GM12878 (cell line): ENCODE measurements around the gene SASH3. TPM values are rescaled to one million over a fixed set of nuclear protein-coding genes. Genes with fewer than 3 reads are reported as not detected.
A peak's percentile ranks its signal among the peaks of the same experiment; 100 is the strongest.
"Not testable (repeated sequence)": the region's sequence is repeated elsewhere in the genome, so short reads cannot be mapped to it uniquely, and the experiment has no call there.

ENCODE experiments used
- ATAC-seq: fragments of 200-7000 bp; cut with Tn5 transposase; 3 replicates; pipeline ENCODE4 v1.9.1; 2020; ENCODE audit warnings: mild to moderate bottlenecking, moderate library complexity
- BruUV-seq: library from RNA; stranded (reverse); fragments of 400-500 nt; replicated peaks from 2 replicates; lab custom pipeline; 2021; lab: Mats Ljungman, UMichigan
- CTCF ChIA-PET: fragments of 300-600 bp; sonication (Branson Sonifier 250); formaldehyde crosslinking; extraction: SDS; loops from one replicate; lab custom pipeline; 2021; ENCODE audit warnings: inconsistent platforms; lab: Yijun Ruan, JAX
- POLR2A ChIA-PET: fragments of 350-600 bp; formaldehyde crosslinking; extraction: SDS; loops from one replicate; lab custom pipeline; 2021; ENCODE audit warnings: inconsistent platforms; lab: Charles Lee
- RAD21 ChIA-PET: fragments of 300-600 bp; sonication (Branson Sonifier 250); formaldehyde crosslinking; loops from one replicate; lab custom pipeline; 2023; ENCODE audit warnings: antibody characterized with exemption; ENCODE audit not compliant: unreplicated experiment; lab: Charles Lee
- SMC1A ChIA-PET: fragments of 300-600 bp; sonication (Branson Sonifier 250); formaldehyde crosslinking; loops from one replicate; lab custom pipeline; 2023; ENCODE audit not compliant: unreplicated experiment, uncharacterized antibody; lab: Charles Lee
- DNase-seq: peaks from one replicate; pipeline ENCODE4 v3.0.0-alpha.2; 2011; ENCODE audit warnings: low read depth, low spot score
- FAIRE-seq: peaks from 3 replicates; lab custom pipeline; 2011; peaks lifted over from hg19 to GRCh38; lab: Jason Lieb, UNC
- H2AFZ ChIP-seq: 2 replicates; pipeline ENCODE4 v1.6.0; 2011; ENCODE audit warnings: low read depth, low read length, control low read depth; ENCODE audit not compliant: control insufficient read depth
- H3K27ac ChIP-seq: 2 replicates; pipeline ENCODE4 v1.5.1; 2011; ENCODE audit warnings: control low read depth; ENCODE audit not compliant: control insufficient read depth, insufficient read depth
- H3K27me3 ChIP-seq, 2 experiments: replicated peaks in 1 of 2; 2 replicates each; pipeline versions ENCODE4 v1.6.0 to v1.6.1; 2011; ENCODE audit warnings: low read length in 1 of 2; ENCODE audit not compliant: control insufficient read depth in 2 of 2, insufficient read depth in 2 of 2
- H3K36me3 ChIP-seq, 2 experiments: 2 replicates each; pipeline ENCODE4 v1.5.1; 2011; ENCODE audit warnings: low read length in 1 of 2; ENCODE audit not compliant: control insufficient read depth in 2 of 2, insufficient read depth in 2 of 2
- H3K4me1 ChIP-seq: 2 replicates; pipeline ENCODE4 v1.6.1; 2011; ENCODE audit warnings: mild to moderate bottlenecking, low read length, moderate library complexity, mixed read lengths; ENCODE audit not compliant: control insufficient read depth, insufficient read depth
- H3K4me2 ChIP-seq: 2 replicates; pipeline ENCODE4 v1.6.0; 2011; ENCODE audit warnings: control low read depth; ENCODE audit not compliant: control insufficient read depth, insufficient read depth
- H3K4me3 ChIP-seq: fragments of 200-600 bp; sonication (generic); 2 replicates; pipeline ENCODE4 v1.5.1; 2016
- H3K79me2 ChIP-seq: 2 replicates; pipeline ENCODE4 v1.6.0; 2011; ENCODE audit warnings: low read length; ENCODE audit not compliant: control insufficient read depth, insufficient read depth
- H3K9ac ChIP-seq: 2 replicates; pipeline ENCODE4 v1.8.0; 2011; ENCODE audit warnings: low read length, control low read depth, mixed read lengths; ENCODE audit not compliant: control insufficient read depth, insufficient read depth
- H3K9me3 ChIP-seq: replicated peaks from 3 replicates; pipeline ENCODE4 v1.5.1; 2011; ENCODE audit warnings: mild to moderate bottlenecking, low read length; ENCODE audit not compliant: control insufficient read depth, insufficient read depth
- H4K20me1 ChIP-seq: 2 replicates; pipeline ENCODE4 v1.6.0; 2011; ENCODE audit not compliant: control insufficient read depth, insufficient read depth
- RELA ChIP-seq: fragments of 450-650 bp; IDR thresholded peaks from 2 replicates; pipeline ENCODE4 v1.8.0; 2014; ENCODE audit warnings: borderline replicate concordance; ENCODE audit not compliant: partially characterized antibody
- WGBS: methylation state at CpG from one replicate; pipeline ENCODE4 v1.1.6; 2016; ENCODE audit warnings: low lambda C conversion rate; ENCODE audit not compliant: insufficient replicate concordance, insufficient coverage; ENCODE audit errors: missing lambda C conversion rate; 5-methylcytosine and 5-hydroxymethylcytosine counted together
- in situ Hi-C: fragments of 300-500 bp; cut with MboI; formaldehyde crosslinking; loops from 9 replicates; pipeline ENCODE4 v1.14.3; 2018; ENCODE audit warnings: mixed read lengths
- intact Hi-C: fragments of 100-400 bp; cut with micrococcal nuclease; formaldehyde crosslinking; loops from one replicate; pipeline ENCODE4 v1.14.2; 2022; ENCODE audit not compliant: unreplicated experiment
- polyA plus RNA-seq, 11 experiments: library from polyadenylated mRNA; depleted of rRNA in 4 of 11; unstranded in 6 of 11; stranded (reverse) in 5 of 11; fragments of >200 nt; fragmentation: Nextera tagmentation in 4 of 11; fragmentation: Illumina TruSeq in 1 of 11; extraction: Ambion mirVana in 4 of 11; extraction: Trizol in 1 of 11; gene quantifications; 1 replicate in 1 of 11; 2 replicates in 10 of 11; pipeline versions ENCODE4 v1.2.1 to v1.2.3, GENCODE V29; 2011 to 2016; ENCODE audit warnings: inconsistent platforms in 2 of 11, missing spikeins in 2 of 11, low read depth in 1 of 11
- total RNA-seq, 4 experiments: library from RNA; depleted of rRNA in 3 of 4; stranded (reverse); fragments of >200 nt in 3 of 4; fragmentation: Illumina TruSeq in 1 of 4; extraction: Trizol in 1 of 4; gene quantifications; 2 replicates each; pipeline versions ENCODE4 v1.2.1 to v1.2.3, GENCODE V29; 2013 to 2021

SASH3 gene
- total and polyA plus RNA-seq, 10 of the 15 experiments (the other 5 are each of a cell fraction or from before 2014, with no cell fraction given): 23.1 to 233 (median 160) TPM

DNA sequence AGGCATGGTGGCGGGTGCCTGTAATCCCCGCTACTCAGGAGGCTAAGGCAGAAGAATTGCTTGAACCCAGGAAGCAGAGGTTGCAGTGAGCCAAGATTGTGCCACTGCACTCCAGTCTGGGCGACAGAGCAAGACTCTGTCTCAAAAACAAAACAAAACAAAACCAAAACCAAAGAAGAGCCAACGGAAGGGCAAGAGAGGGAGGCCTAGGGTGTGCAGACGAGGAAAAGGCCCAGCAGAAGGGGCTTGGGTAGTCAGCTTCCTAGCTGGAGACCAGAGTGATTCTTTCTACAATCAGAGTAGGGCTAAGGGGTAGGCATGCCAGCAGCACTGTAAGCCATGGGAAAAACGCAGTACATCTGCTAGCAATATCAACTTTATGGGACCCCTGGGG lies 37.0 kb upstream of the SASH3 start:
- DNase-seq, SMC1A ChIA-PET, ATAC-seq, BruUV-seq, H3K4me1 ChIP-seq, H3K36me3 ChIP-seq, H3K9me3 ChIP-seq, H3K4me3 ChIP-seq, H3K9ac ChIP-seq, H3K27ac ChIP-seq, POLR2A ChIA-PET, FAIRE-seq, H3K4me2 ChIP-seq, H3K27me3 ChIP-seq, intact Hi-C loops, RAD21 ChIA-PET, in situ Hi-C loops, H3K79me2 ChIP-seq, H4K20me1 ChIP-seq: not testable (repeated sequence)
- H2AFZ ChIP-seq: peak overlapping the region; percentile 33; the same call in 1 of the 2 replicates
- 25% methylated on average over 6 of the region's 6 CpGs for WGBS
- CTCF ChIA-PET: interaction anchor here (0.5 kb wide), 1 partner anchor 18 kb away, joined by 3 read pairs; no protein-coding TSS in a partner anchor

DNA sequence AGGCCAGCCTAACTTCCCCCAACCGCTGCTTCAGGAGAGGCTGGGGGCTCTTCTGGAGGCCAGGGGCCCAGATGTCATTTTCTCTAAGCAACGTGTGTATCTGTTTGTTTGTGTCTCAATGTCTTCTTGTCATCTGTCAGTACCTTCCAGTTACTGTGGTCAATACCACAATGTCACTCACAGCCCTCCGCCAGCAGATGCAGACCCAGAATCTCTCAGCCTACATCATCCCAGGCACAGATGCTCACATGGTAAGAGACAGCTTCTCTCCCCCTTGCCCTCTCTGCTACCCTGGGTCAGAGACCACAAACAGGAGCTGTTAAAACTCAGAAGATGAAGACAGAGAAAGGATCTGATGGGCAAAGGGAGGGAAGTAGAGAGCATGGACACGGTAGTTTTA lies 35.9 kb upstream of the SASH3 start:
- FAIRE-seq (no peak), ATAC-seq (no peak), DNase-seq (no peak)
- Histone ChIP-seq H2AFZ (no peak overlapping the region), H3K4me2 (no peak overlapping the region), H3K4me1 (no peaks in the 10 kb centered on the region), H3K4me3 (no peak overlapping the region), H3K36me3 (no peaks in the 10 kb centered on the region), H3K9ac (no peak overlapping the region), H4K20me1 (no peaks in the 10 kb centered on the region), H3K27ac (no peak overlapping the region), H3K27me3 (no peaks in the 10 kb centered on the region; a peak in 1 of 4 replicates), H3K79me2 (no peaks in the 10 kb centered on the region), H3K9me3 (no peaks in the 10 kb centered on the region)
- intact Hi-C loops: no loop called here
- no peak for TF ChIP-seq RELA
- ChIA-PET RAD21 (no interaction called here), POLR2A (no interaction called here), CTCF (interaction anchor here (0.9 to 1.7 kb wide), 4 partner anchors 10 to 82 kb away, joined by 3 to 4 read pairs (median 4); no protein-coding TSS in a partner anchor), SMC1A (no interaction called here)
- BruUV-seq: no TSS peak
- in situ Hi-C loops: no loop called here
- WGBS: 58% methylated on average over 4 of the region's 4 CpGs
